PC-3 (cell line): ENCODE results near the gene DHX29.

ENCODE experiments used
- CTCF ChIP-seq: fragments of 300-600 bp; sonication (generic); conservative IDR thresholded peaks from 2 replicates; pipeline ENCODE4 v1.5.1; 2017; ENCODE audit warnings: antibody characterized with exemption, low read depth, mild to moderate bottlenecking, low read length
- EZH2 ChIP-seq: fragments of 300-600 bp; sonication (generic); IDR thresholded peaks from one replicate; pipeline ENCODE4 v1.6.1; 2017; ENCODE audit warnings: antibody characterized with exemption, mild to moderate bottlenecking, low read length; ENCODE audit not compliant: unreplicated experiment
- EZH2phosphoT487 ChIP-seq: fragments of 300-600 bp; sonication (generic); IDR thresholded peaks from 2 replicates; pipeline ENCODE4 v1.6.1; 2018; ENCODE audit warnings: mild to moderate bottlenecking, antibody characterized with exemption, low read length, borderline replicate concordance

GRCh38 chr5:55250064-55250463 lies 57.4 kb downstream of the DHX29 start:
- TF ChIP-seq EZH2 (no peak), CTCF (no peak), EZH2phosphoT487 (no peak)
